MM.1S (cell line): ENCODE measurements around the gene HNF4A.

Experiments
- EZH2phosphoT487 ChIP-seq: fragments of 300-600 bp; sonication (generic); IDR thresholded peaks from 2 replicates; pipeline ENCODE4 v1.6.1; 2018; ENCODE audit warnings: antibody characterized with exemption, low read length
- TF ChIP-seq, protein P1 (sequence below): fragments of 300-600 bp; sonication (generic); IDR thresholded peaks from 2 replicates; pipeline ENCODE4 v1.5.1; 2016; ENCODE audit warnings: antibody characterized with exemption, low read length, mixed read lengths

DNA sequence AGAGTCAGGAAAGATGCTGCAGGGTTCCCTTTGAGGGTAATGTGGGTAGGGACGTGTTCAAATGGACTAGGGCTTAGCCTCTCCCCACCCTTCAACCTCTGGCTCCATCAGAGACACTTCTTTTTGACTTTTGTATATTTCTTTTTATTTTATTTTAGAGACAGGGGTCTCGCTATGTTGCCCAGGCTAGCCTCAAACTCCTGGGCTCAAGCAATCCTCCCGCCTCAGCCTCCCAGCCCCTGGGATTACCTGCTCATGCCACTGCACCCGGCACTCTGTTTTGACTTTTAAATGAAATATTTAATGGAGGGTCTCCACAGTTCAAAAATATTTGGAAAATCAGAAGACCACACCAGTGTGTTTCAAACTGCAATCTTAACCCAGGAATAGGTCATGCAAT is 8.6 kb downstream of the HNF4A start:
- TF ChIP-seq, protein P1, sequence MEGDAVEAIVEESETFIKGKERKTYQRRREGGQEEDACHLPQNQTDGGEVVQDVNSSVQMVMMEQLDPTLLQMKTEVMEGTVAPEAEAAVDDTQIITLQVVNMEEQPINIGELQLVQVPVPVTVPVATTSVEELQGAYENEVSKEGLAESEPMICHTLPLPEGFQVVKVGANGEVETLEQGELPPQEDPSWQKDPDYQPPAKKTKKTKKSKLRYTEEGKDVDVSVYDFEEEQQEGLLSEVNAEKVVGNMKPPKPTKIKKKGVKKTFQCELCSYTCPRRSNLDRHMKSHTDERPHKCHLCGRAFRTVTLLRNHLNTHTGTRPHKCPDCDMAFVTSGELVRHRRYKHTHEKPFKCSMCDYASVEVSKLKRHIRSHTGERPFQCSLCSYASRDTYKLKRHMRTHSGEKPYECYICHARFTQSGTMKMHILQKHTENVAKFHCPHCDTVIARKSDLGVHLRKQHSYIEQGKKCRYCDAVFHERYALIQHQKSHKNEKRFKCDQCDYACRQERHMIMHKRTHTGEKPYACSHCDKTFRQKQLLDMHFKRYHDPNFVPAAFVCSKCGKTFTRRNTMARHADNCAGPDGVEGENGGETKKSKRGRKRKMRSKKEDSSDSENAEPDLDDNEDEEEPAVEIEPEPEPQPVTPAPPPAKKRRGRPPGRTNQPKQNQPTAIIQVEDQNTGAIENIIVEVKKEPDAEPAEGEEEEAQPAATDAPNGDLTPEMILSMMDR = no peak
- TF ChIP-seq EZH2phosphoT487 = no peak
